NCI-H128 (cell line): Measurements from ENCODE around the gene PRDM12.

Source experiments
- DNase-seq: peaks from one replicate; lab custom pipeline; 2025; ENCODE audit not compliant: unreplicated experiment; lab: John Stamatoyannopoulos, UW

Gene PRDM12

GRCh38 chr9:130687615-130688014 lies 23.2 kb downstream of the PRDM12 start:
- no peak for DNase-seq

GRCh38 chr9:130688072-130688471 lies 23.7 kb downstream of the PRDM12 start:
- no peak for DNase-seq

- no peak for DNase-seq
These were observed 25.2 kb downstream of the PRDM12 start for GRCh38 chr9:130689572-130689936.

- peak; percentile 79 for DNase-seq
These were observed 25.7 kb downstream of the PRDM12 start for GRCh38 chr9:130689937-130690700.

- no peak for DNase-seq
These were observed 27.9 kb downstream of the PRDM12 start for GRCh38 chr9:130692321-130692720.

GRCh38 chr9:130693101-130693425 lies 28.7 kb downstream of the PRDM12 start:
- no peak for DNase-seq

GRCh38 chr9:130693426-130694191 lies 29.2 kb downstream of the PRDM12 start, which contains the start of gene EXOSC2:
TSS of gene EXOSC2 (plus strand) at chr9:130693780. CDS start at chr9:130693792, 12 bp downstream.
- peak; percentile 92 for DNase-seq

- DNase-seq: no peak
These were observed 29.8 kb downstream of the PRDM12 start for GRCh38 chr9:130694205-130694604.

GRCh38 chr9:130696139-130696650 lies 31.8 kb downstream of the PRDM12 start:
- no peak for DNase-seq

GRCh38 chr9:130696996-130697395 lies 32.6 kb downstream of the PRDM12 start:
- no peak for DNase-seq

- DNase-seq: no peak
These were observed 34.1 kb downstream of the PRDM12 start for GRCh38 chr9:130698514-130698913.

- no peak for DNase-seq
These were observed 34.7 kb downstream of the PRDM12 start for GRCh38 chr9:130699047-130699446.

GRCh38 chr9:130701059-130702022 lies 36.9 kb downstream of the PRDM12 start:
- peak; percentile 44 for DNase-seq

- DNase-seq: no peak
These were observed 39.1 kb downstream of the PRDM12 start for GRCh38 chr9:130703501-130703900.

- no peak for DNase-seq
These were observed 43.0 kb downstream of the PRDM12 start for GRCh38 chr9:130707225-130707976.

- DNase-seq: no peak
These were observed 46.5 kb downstream of the PRDM12 start for GRCh38 chr9:130710822-130711352.

- DNase-seq: no peak
These were observed 47.1 kb downstream of the PRDM12 start for GRCh38 chr9:130711469-130711868.

- peak; percentile 88 for DNase-seq
These were observed 48.3 kb downstream of the PRDM12 start for GRCh38 chr9:130712564-130713285.

- no peak for DNase-seq
These were observed 49.0 kb downstream of the PRDM12 start for GRCh38 chr9:130713286-130713960.
